Measurements from ENCODE around the gene OR4M2.
"Not testable (repeated sequence)": the region's sequence is repeated elsewhere in the genome, so short reads cannot be mapped to it uniquely, and the experiment has no call there.

GRCh38 chr15:22099289-22099891 lies 19.1 kb downstream of the OR4M2 start:
- TF ChIP-seq, protein P1, sequence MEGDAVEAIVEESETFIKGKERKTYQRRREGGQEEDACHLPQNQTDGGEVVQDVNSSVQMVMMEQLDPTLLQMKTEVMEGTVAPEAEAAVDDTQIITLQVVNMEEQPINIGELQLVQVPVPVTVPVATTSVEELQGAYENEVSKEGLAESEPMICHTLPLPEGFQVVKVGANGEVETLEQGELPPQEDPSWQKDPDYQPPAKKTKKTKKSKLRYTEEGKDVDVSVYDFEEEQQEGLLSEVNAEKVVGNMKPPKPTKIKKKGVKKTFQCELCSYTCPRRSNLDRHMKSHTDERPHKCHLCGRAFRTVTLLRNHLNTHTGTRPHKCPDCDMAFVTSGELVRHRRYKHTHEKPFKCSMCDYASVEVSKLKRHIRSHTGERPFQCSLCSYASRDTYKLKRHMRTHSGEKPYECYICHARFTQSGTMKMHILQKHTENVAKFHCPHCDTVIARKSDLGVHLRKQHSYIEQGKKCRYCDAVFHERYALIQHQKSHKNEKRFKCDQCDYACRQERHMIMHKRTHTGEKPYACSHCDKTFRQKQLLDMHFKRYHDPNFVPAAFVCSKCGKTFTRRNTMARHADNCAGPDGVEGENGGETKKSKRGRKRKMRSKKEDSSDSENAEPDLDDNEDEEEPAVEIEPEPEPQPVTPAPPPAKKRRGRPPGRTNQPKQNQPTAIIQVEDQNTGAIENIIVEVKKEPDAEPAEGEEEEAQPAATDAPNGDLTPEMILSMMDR (conservative IDR thresholded peaks at IDR 0.05), result not testable (repeated sequence)
- TF ChIP-seq EZH2 (IDR thresholded peaks at IDR 0.05; ENCODE audit: low read depth), result not testable (repeated sequence)

Measured in PC-9 (cell line).